GM12891 (cell line): ENCODE measurements around the gene DECR2.
A peak's percentile ranks its signal among the peaks of the same experiment; 100 is the strongest.

Experiments used
- DNase-seq: peaks from one replicate; pipeline ENCODE4 v3.0.0; 2011; ENCODE audit warnings: low spot score; ENCODE audit not compliant: insufficient read length
- FAIRE-seq: peaks from 2 replicates; lab custom pipeline; 2011; peaks lifted over from hg19 to GRCh38; lab: Jason Lieb, UNC
- PAX5 ChIP-seq: IDR thresholded peaks from 2 replicates; pipeline ENCODE4 v1.6.1; 2011; ENCODE audit warnings: low read length, moderate library complexity, mild to moderate bottlenecking; ENCODE audit not compliant: insufficient read depth, severe bottlenecking
- POLR2A ChIP-seq: IDR thresholded peaks from 2 replicates; pipeline ENCODE4 v1.6.1; 2011; ENCODE audit warnings: low read depth, low read length, control low read depth
- POLR2AphosphoS5 ChIP-seq: IDR thresholded peaks from 2 replicates; pipeline ENCODE4 v1.6.1; 2011; ENCODE audit warnings: low read depth, low read length, control low read depth
- POU2F2 ChIP-seq: IDR thresholded peaks from 2 replicates; pipeline ENCODE4 v1.6.1; 2011; ENCODE audit warnings: low read depth, mild to moderate bottlenecking, control low read depth, low read length, moderate library complexity
- SPI1 ChIP-seq: IDR thresholded peaks from 2 replicates; pipeline ENCODE4 v1.6.1; 2011; ENCODE audit warnings: low read depth, low read length, control low read depth
- TAF1 ChIP-seq: IDR thresholded peaks from 2 replicates; pipeline ENCODE4 v1.6.1; 2011; ENCODE audit warnings: low read depth, low read length, control low read depth

DECR2 gene

GRCh38 chr16:389352-389751, 12.3 kb upstream of the DECR2 start:
- FAIRE-seq (no peak), DNase-seq (no peak)
- TF ChIP-seq SPI1, result no peak
- TF ChIP-seq TAF1, result no peak

- FAIRE-seq, result peak; percentile 50
- DNase-seq, result peak; percentile 73
- TF ChIP-seq POU2F2, result no peak
- TF ChIP-seq SPI1, result no peak
Observed at GRCh38 chr16:391885-392335, 9.8 kb upstream of the DECR2 start.

- TF ChIP-seq SPI1 (no peak), PAX5 (no peak), POU2F2 (no peak), POLR2AphosphoS5 (no peak), POLR2A (no peak), TAF1 (no peak)
- DNase-seq, result no peak
- FAIRE-seq, result no peak
Observed at GRCh38 chr16:392450-393030, 9.1 kb upstream of the DECR2 start.

GRCh38 chr16:396199-396598, 5.5 kb upstream of the DECR2 start:
- DNase-seq (no peak), FAIRE-seq (no peak)
- TF ChIP-seq SPI1 (no peak), POLR2A (no peak), TAF1 (no peak), POU2F2 (no peak), POLR2AphosphoS5 (no peak), PAX5 (no peak)

GRCh38 chr16:396605-397004, 5.1 kb upstream of the DECR2 start:
- DNase-seq (no peak), FAIRE-seq (no peak)
- TF ChIP-seq POLR2AphosphoS5, result no peak

GRCh38 chr16:397135-397661, 4.5 kb upstream of the DECR2 start, which contains the start of gene NME4:
Gene NME4 (plus strand): TSS chr16:397199. CDS start chr16:397223, 24 bp downstream.
- TF ChIP-seq SPI1, result no peak
- no peak for TF ChIP-seq POLR2A
- TF ChIP-seq TAF1, result no peak
- no peak for TF ChIP-seq POLR2AphosphoS5
- no peak for TF ChIP-seq POU2F2
- TF ChIP-seq PAX5, result no peak

GRCh38 chr16:397736-398332, 3.9 kb upstream of the DECR2 start:
- FAIRE-seq, result no peak
- no peak for TF ChIP-seq POLR2AphosphoS5
- no peak for TF ChIP-seq POLR2A
- TF ChIP-seq POU2F2, result no peak
- TF ChIP-seq TAF1, result no peak
- no peak for TF ChIP-seq SPI1
- no peak for TF ChIP-seq PAX5
- no peak for DNase-seq

More at GRCh38 chr16:397135-397661, 4.5 kb upstream of the DECR2 start, which contains the start of gene NME4:
- no peak for FAIRE-seq
- peak; percentile 62 for DNase-seq

GRCh38 chr16:398561-399339, 2.9 kb upstream of the DECR2 start:
- DNase-seq (no peak), FAIRE-seq (no peak)
- TF ChIP-seq PAX5 (no peak), POU2F2 (no peak), POLR2AphosphoS5 (no peak), SPI1 (no peak), TAF1 (no peak), POLR2A (no peak)

GRCh38 chr16:399340-400019, 2.2 kb upstream of the DECR2 start:
- FAIRE-seq (no peak), DNase-seq (no peak)
- TF ChIP-seq TAF1 (no peak), POLR2AphosphoS5 (no peak), POLR2A (no peak; the same call in 1 of the 2 replicates), PAX5 (no peak), POU2F2 (no peak), SPI1 (no peak)

- TF ChIP-seq TAF1 (no peak), SPI1 (no peak), POLR2AphosphoS5 (no peak), PAX5 (no peak), POLR2A (no peak), POU2F2 (no peak)
- DNase-seq, result no peak
- no peak for FAIRE-seq
Observed at GRCh38 chr16:400061-400591, 1.6 kb upstream of the DECR2 start.
